Esophagus squamous epithelium (tissue), 5 donors: Measurements from ENCODE around the gene CHIT1. TPM values are rescaled to one million over a fixed set of nuclear protein-coding genes. Genes with fewer than 3 reads are reported as not detected.

ENCODE experiments used
- DNase-seq: peaks from one replicate; lab custom pipeline; 2025; lab: John Stamatoyannopoulos, UW
- H3K27ac ChIP-seq, 4 donors: fragments of 200-600 bp; sonication (generic); one replicate each; pipeline ENCODE4 v1.5.1; 2016 to 2019; ENCODE audit warnings: mild to moderate bottlenecking in 1 of 4
- H3K27me3 ChIP-seq, 4 donors: fragments of 200-600 bp; sonication (generic); 1 replicate in 3 of 4; 2 replicates in 1 of 4; pipeline versions ENCODE4 v1.5.1 to v1.6.0; 2017 to 2021; ENCODE audit warnings: antibody characterized with exemption in 1 of 4
- H3K36me3 ChIP-seq, 3 donors: fragments of 200-600 bp; sonication (generic); one replicate each; pipeline ENCODE4 v1.5.1; 2016 to 2019
- H3K4me1 ChIP-seq, 3 donors: fragments of 200-600 bp; sonication (generic); one replicate each; pipeline ENCODE4 v1.5.1; 2017 to 2019
- H3K4me3 ChIP-seq, 4 donors: fragments of 200-600 bp; sonication (generic); 1 replicate in 3 of 4; 2 replicates in 1 of 4; pipeline ENCODE4 v1.5.1; 2016 to 2019; ENCODE audit warnings: mild to moderate bottlenecking in 2 of 4, moderate library complexity in 1 of 4
- H3K9me3 ChIP-seq, 3 donors: fragments of 200-600 bp; sonication (generic); one replicate each; pipeline ENCODE4 v1.5.1; 2016 to 2019
- CTCF ChIP-seq, 6 experiments: fragments of 450-650 bp in 4 of 6; fragments of 200-600 bp in 2 of 6; sonication (generic) in 2 of 6; IDR thresholded peaks; one replicate each; pipeline ENCODE4 v1.5.1; 2016 to 2019; ENCODE audit warnings: antibody characterized with exemption in 6 of 6, mild to moderate bottlenecking in 4 of 6, moderate library complexity in 4 of 6
- POLR2A ChIP-seq, 4 donors: fragments of 450-650 bp; IDR thresholded peaks; one replicate each; pipeline ENCODE4 v1.6.1; 2017; ENCODE audit warnings: antibody characterized with exemption in 4 of 4, mild to moderate bottlenecking in 4 of 4, moderate library complexity in 3 of 4
- WGBS, 2 donors: methylation state at CpG; one replicate each; pipeline ENCODE4 v1.1.5; 2018; 5-methylcytosine and 5-hydroxymethylcytosine counted together
- intact Hi-C: fragments of 100-400 bp; cut with DNase I; formaldehyde crosslinking; loops from one replicate; pipeline ENCODE4 v1.15.0; 2022
- total RNA-seq, 4 donors: library from RNA; depleted of rRNA; stranded (reverse); fragments of >200 nt; gene quantifications; one replicate each; pipeline ENCODE4 v1.1.0, GENCODE V29; 2016
- donor health status: DM: yes; HTN: yes; CAD: no.

The CHIT1 gene
- total RNA-seq, 4 donors from 2014 or later, result 1.00 TPM; not detected in 3

DNA sequence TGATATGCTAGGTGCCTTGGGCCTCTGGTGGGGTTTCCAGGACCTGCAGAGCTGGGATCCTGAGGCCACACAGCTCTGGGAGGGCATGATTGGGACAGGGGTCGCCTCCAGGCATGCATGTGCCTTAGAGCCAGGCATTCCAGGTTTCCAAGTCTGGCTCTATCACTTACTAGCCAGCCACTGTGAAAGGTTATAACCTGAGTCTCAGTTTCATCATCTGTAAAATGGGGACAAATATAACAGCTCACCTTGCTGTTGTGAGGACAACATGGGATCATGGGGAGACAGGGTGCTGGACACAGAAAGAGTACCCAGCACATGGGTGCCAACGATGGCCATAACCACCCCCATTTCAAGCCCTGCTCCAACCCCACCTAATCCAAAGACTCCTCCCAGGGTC is 45.6 kb downstream of the CHIT1 start:
- Histone ChIP-seq H3K27ac (no peak overlapping the region), H3K36me3 (no peaks in the 10 kb centered on the region), H3K4me1 (peaks cover 25 to 40% (median 27%) of the 10 kb centered on the region in 3 donors), H3K4me3 (no peak overlapping the region), H3K27me3 (no peaks in the 10 kb centered on the region), H3K9me3 (no peaks in the 10 kb centered on the region)
- TF ChIP-seq POLR2A (IDR thresholded peaks at IDR 0.05) (no peak), CTCF (IDR thresholded peaks at IDR 0.05) (no peak)
- intact Hi-C loops, result no loop called here
- WGBS, 2 donors, result 66 to 90% methylated on average over 2 of the region's 2 CpGs
- no peak for DNase-seq

- Histone ChIP-seq H3K27me3 (no peaks in the 10 kb centered on the region), H3K27ac (no peak overlapping the region), H3K36me3 (no peaks in the 10 kb centered on the region), H3K4me3 (no peak overlapping the region), H3K9me3 (no peaks in the 10 kb centered on the region), H3K4me1 (peaks cover 25 to 37% (median 25%) of the 10 kb centered on the region in 3 donors)
- intact Hi-C loops, result no loop called here
- TF ChIP-seq CTCF (IDR thresholded peaks at IDR 0.05), result no peak
- no peak for TF ChIP-seq POLR2A (IDR thresholded peaks at IDR 0.05)
- DNase-seq, result no peak
- 85 to 88% methylated on average over 4 to 6 of the region's 7 CpGs for WGBS, 2 donors
These were observed 47.0 kb downstream of the CHIT1 start for GRCh38 chr1:203182387-203182953.

DNA sequence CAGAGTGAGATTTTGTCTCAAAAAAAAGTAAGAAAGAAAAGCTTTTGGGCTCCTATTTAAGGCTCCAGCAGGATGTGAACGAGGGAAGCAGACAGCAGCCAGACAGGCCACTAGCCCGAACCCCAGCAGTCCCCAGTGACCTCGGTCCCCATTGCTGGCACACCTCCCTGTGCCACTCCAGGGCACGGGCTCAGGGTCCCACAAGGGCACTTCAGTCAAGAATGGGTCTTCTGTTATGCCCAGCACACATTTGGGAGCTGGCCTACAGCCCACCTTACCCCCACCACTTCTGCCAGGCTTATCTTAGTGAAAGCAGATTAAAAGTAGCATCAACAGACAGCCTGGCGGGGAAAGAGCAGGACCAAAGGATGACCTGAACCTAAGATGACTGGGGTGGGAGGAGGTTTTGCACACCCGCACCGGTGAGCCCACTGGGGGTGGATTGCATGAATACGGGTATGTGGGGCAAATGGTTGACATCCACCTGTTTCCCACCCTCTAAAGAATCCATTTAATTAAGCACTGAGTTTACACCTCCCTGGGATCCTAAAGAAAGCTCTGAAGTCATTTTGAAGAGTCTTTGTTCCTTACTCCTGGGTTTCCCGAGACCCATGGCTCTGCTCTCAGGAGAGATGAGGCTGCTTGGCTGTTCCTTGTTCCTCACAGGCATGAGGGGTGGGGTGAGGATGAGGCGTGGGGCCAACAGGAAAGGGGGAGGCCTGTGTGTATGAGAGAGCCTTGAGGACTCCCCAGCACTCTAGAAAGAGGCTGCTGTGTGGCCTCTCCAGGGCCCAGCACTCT is 47.7 kb downstream of the CHIT1 start:
- WGBS, 2 donors, result 79 to 86% methylated on average over 7 to 8 of the region's 10 CpGs
- DNase-seq, result no peak

GRCh38 chr1:203180611-203181330 is 48.7 kb downstream of the CHIT1 start:
- no peaks in the 10 kb centered on the region for H3K36me3 ChIP-seq
- 76 to 82% methylated on average over 6 to 9 of the region's 11 CpGs for WGBS, 2 donors
- no peak for DNase-seq
- H3K4me1 ChIP-seq, result peaks cover 12 to 37% (median 12%) of the 10 kb centered on the region in 3 donors
- no peak overlapping the region for H3K27ac ChIP-seq
- no peak overlapping the region for H3K4me3 ChIP-seq
- no peaks in the 10 kb centered on the region for H3K27me3 ChIP-seq
- TF ChIP-seq POLR2A (IDR thresholded peaks at IDR 0.05) (no peak), CTCF (IDR thresholded peaks at IDR 0.05) (no peak)
- H3K9me3 ChIP-seq, result no peaks in the 10 kb centered on the region
- intact Hi-C loops, result no loop called here

More for the DNA sequence above, 47.7 kb downstream of the CHIT1 start:
- intact Hi-C loops, result no loop called here
- peaks cover 22 to 37% (median 22%) of the 10 kb centered on the region in 3 donors for H3K4me1 ChIP-seq
- no peaks in the 10 kb centered on the region for H3K9me3 ChIP-seq
- no peak overlapping the region for H3K4me3 ChIP-seq
- TF ChIP-seq POLR2A (IDR thresholded peaks at IDR 0.05) (no peak), CTCF (IDR thresholded peaks at IDR 0.05) (no peak)
- H3K27me3 ChIP-seq, result no peaks in the 10 kb centered on the region
- H3K27ac ChIP-seq, result no peak overlapping the region
- H3K36me3 ChIP-seq, result no peaks in the 10 kb centered on the region

GRCh38 chr1:203179667-203180005 is 49.8 kb downstream of the CHIT1 start:
- WGBS, 2 donors, result 75 to 95% methylated on average over 4 of the region's 10 CpGs
- Histone ChIP-seq H3K4me1 (peaks cover 1 to 32% (median 6%) of the 10 kb centered on the region in 3 donors), H3K36me3 (no peaks in the 10 kb centered on the region), H3K9me3 (no peaks in the 10 kb centered on the region), H3K27me3 (peaks cover 0 to 4% (median 0%) of the 10 kb centered on the region in 4 donors), H3K27ac (no peak overlapping the region), H3K4me3 (no peak overlapping the region)
- DNase-seq, result no peak
- intact Hi-C loops, result no loop called here
- TF ChIP-seq CTCF (IDR thresholded peaks at IDR 0.05) (no peak), POLR2A (IDR thresholded peaks at IDR 0.05) (no peak)
